ENCODE measurements around the gene DST.

Gene DST

GRCh38 chr6:56459030-56459805 lies 183.5 kb downstream of the DST start:
- POLR2A ChIA-PET, result no interaction called here
- no peak for DNase-seq (ENCODE audit: extremely low spot score)
- no peak for TF ChIP-seq CTCF (IDR thresholded peaks at IDR 0.05; ENCODE audit: control extremely low read depth, extremely low read depth, low read depth, missing control alignments)
- CTCF ChIA-PET, result no interaction called here

GRCh38 chr6:56458324-56458884 lies 184.3 kb downstream of the DST start:
- ChIA-PET CTCF (no interaction called here), POLR2A (no interaction called here)
- no peak for DNase-seq (ENCODE audit: extremely low spot score)
- no peak for TF ChIP-seq CTCF (IDR thresholded peaks at IDR 0.05; ENCODE audit: control extremely low read depth, extremely low read depth, low read depth, missing control alignments)

GRCh38 chr6:56456785-56457184 lies 185.9 kb downstream of the DST start:
- POLR2A ChIA-PET, result no interaction called here
- no peak for TF ChIP-seq CTCF (IDR thresholded peaks at IDR 0.05; ENCODE audit: control extremely low read depth, extremely low read depth, low read depth, missing control alignments)
- CTCF ChIA-PET, result no interaction called here

GRCh38 chr6:56450882-56451739 lies 191.6 kb downstream of the DST start:
- TF ChIP-seq CTCF (IDR thresholded peaks at IDR 0.05; ENCODE audit: control extremely low read depth, extremely low read depth, low read depth, missing control alignments), result no peak
- DNase-seq (ENCODE audit: extremely low spot score), result no peak
- ChIA-PET POLR2A (no interaction called here), CTCF (no interaction called here)

More at GRCh38 chr6:56456785-56457184, 185.9 kb downstream of the DST start:
- DNase-seq (ENCODE audit: extremely low spot score), result no peak

- ChIA-PET POLR2A (no interaction called here), CTCF (no interaction called here)
- DNase-seq (ENCODE audit: extremely low spot score), result no peak
- TF ChIP-seq CTCF (IDR thresholded peaks at IDR 0.05; ENCODE audit: control extremely low read depth, extremely low read depth, low read depth, missing control alignments), result no peak
These were observed 192.3 kb downstream of the DST start for GRCh38 chr6:56450376-56450775.

GRCh38 chr6:56448046-56448445 lies 194.6 kb downstream of the DST start:
- no peak for TF ChIP-seq CTCF (IDR thresholded peaks at IDR 0.05; ENCODE audit: control extremely low read depth, extremely low read depth, low read depth, missing control alignments)
- ChIA-PET CTCF (interaction anchor here (1.1 kb wide), 1 partner anchor 127 kb away, joined by 3 read pairs; no protein-coding TSS in a partner anchor), POLR2A (no interaction called here)
- DNase-seq (ENCODE audit: extremely low spot score), result no peak
